ENCODE measurements around the gene NXN. TPM values are rescaled to one million over a fixed set of nuclear protein-coding genes. Genes with fewer than 3 reads are reported as not detected.

Gene NXN
- total RNA-seq, 3 donors from 2014 or later = 5.3 to 98.1 (median 9.7) TPM

DNA sequence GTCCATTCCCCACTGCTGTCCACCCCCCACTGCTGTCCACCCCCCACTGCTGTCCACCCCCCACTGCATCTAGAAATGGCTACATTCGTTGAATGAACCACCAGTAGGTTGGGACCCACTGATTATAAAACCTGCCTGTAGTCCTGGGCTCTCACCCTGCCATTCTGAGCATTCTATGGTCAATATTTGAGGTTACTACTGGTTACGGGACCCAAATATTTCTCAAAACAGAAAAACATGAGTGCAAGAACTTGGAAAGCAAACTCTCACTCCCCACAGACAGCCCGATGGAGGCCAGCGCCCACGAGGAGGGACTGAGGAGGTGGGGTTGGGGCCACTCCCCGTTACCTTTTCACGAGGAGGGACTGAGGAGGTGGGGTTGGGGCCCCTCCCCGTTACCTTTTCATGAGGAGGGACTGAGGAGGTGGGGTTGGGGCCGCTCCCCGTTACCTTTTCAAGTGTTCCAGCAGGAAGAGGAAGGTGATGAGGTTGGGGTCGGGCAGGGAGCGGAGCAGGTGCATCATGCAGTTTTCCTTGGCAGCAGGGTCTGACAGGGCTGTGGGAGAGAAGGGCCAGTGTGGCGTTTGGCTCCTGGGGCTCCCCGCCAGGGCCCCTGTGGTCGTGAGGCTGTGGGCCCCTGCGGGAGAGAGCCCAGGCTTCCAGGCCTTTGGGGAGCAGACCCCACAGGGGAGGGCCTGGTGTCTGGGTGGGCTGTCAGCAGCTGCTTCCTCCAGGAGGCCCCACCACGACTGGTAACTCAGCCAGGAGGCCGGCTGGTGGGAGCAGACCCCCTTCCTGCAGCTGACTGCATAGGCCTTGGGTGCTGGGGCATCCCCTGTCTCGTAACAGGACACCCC lies 29.9 kb upstream of the NXN start:
- TF ChIP-seq, protein P1, sequence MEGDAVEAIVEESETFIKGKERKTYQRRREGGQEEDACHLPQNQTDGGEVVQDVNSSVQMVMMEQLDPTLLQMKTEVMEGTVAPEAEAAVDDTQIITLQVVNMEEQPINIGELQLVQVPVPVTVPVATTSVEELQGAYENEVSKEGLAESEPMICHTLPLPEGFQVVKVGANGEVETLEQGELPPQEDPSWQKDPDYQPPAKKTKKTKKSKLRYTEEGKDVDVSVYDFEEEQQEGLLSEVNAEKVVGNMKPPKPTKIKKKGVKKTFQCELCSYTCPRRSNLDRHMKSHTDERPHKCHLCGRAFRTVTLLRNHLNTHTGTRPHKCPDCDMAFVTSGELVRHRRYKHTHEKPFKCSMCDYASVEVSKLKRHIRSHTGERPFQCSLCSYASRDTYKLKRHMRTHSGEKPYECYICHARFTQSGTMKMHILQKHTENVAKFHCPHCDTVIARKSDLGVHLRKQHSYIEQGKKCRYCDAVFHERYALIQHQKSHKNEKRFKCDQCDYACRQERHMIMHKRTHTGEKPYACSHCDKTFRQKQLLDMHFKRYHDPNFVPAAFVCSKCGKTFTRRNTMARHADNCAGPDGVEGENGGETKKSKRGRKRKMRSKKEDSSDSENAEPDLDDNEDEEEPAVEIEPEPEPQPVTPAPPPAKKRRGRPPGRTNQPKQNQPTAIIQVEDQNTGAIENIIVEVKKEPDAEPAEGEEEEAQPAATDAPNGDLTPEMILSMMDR (IDR thresholded peaks at IDR 0.05) = no peak
- ATAC-seq = no peak
- Histone ChIP-seq H3K4me3 (no peak overlapping the region), H3K36me3 (ENCODE audit: low read depth) (peaks cover 6% of the 10 kb centered on the region), H3K9me3 (no peaks in the 10 kb centered on the region), H3K4me1 (ENCODE audit: low read depth) (peaks cover 8% of the 10 kb centered on the region)
- no peak for DNase-seq
- intact Hi-C loops (cut with DNase I, micrococcal nuclease) = loop anchor here in 1 of 2 donors (10.0 kb wide), 1 partner anchor 45 kb away; no protein-coding TSS in a partner anchor

DNA sequence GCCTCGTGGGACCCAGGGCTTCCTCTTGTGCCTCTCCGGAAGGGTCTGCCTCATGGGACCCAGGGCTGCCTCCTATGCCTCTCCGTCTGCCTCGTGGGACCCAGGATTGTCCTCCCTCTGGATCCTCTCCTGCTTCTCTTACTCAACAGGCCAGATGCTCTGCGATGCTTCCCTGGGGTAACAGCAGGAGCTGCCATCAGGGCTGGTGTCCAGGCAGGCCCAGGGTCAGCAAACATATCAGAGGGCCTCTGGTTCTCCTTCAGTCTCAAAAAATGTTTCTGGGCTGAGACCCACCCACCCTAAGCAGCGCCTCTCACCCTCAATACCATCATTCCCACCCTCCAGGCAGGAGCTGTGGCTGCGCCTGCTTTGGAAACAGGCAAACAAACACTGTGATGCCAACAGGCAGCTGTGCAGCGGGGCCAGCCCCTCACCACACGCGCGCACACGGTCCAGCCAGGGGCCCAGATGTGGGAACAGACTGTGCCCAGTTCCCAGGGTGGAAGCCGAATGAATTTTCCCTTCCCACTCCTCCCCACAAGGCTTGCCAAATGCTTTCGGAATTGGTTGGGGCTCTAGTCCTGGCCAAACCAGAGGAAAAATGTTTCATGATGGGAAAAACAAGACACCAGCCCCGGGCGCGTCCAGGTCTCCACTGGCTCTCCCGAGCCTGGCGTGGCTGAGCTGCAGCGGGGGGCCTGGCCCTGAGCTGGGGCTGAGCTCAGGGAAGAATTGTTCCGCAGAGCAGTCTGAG lies 28.6 kb upstream of the NXN start:
- Histone ChIP-seq H3K36me3 (ENCODE audit: low read depth) (peaks cover 6% of the 10 kb centered on the region), H3K4me3 (no peak overlapping the region), H3K9me3 (no peaks in the 10 kb centered on the region), H3K4me1 (ENCODE audit: low read depth) (peaks cover 8% of the 10 kb centered on the region)
- intact Hi-C loops (cut with DNase I, micrococcal nuclease) = loop anchor here in 1 of 2 donors (10.0 kb wide), 1 partner anchor 47 kb away; no protein-coding TSS in a partner anchor
- no peak for ATAC-seq
- DNase-seq = no peak
- TF ChIP-seq, protein P1 (IDR thresholded peaks at IDR 0.05) = no peak

DNA sequence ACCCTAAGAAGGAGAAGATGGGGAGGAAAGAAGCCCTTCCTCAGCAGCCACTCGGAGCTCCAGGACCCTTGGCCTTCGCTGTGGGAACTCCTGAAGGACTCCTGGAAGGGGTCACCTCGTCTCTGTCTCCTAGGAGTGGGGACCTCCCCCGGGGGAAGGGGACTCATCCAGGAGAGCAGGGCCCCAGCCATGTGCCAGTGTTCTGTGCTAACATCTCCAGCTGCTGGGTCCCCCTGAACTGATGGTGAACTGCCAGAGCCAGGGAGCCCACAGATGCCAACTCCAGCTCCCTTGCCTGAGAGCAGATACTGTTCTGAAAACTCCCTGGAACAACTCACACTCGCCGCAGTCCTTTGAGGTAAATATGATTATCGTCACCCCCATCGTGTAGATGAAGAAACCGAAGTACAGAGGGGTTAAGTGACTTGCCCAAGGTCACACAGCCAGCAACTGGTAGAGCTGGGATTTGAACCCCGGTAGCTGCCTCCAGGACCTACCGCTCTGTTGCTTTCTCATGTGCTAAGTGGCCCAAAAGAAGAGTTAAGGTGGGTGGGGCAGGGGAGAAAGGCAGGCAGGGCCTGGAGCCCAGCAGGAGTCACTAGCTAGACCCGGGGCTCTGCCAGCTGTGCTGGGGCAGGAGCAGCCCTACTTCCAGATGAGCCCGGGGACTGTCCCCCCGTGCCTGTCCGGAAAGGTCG lies 27.9 kb upstream of the NXN start:
- ATAC-seq (no peak), DNase-seq (no peak)
- TF ChIP-seq, protein P1 (IDR thresholded peaks at IDR 0.05) = no peak
- peaks cover 6% of the 10 kb centered on the region for H3K36me3 ChIP-seq (ENCODE audit: low read depth)
- no peaks in the 10 kb centered on the region for H3K9me3 ChIP-seq
- intact Hi-C loops (cut with DNase I, micrococcal nuclease) = loop anchor here in 1 of 2 donors (10.0 kb wide), 1 partner anchor 47 kb away; no protein-coding TSS in a partner anchor
- H3K4me1 ChIP-seq (ENCODE audit: low read depth) = peaks cover 8% of the 10 kb centered on the region
- H3K4me3 ChIP-seq = no peak overlapping the region

DNA sequence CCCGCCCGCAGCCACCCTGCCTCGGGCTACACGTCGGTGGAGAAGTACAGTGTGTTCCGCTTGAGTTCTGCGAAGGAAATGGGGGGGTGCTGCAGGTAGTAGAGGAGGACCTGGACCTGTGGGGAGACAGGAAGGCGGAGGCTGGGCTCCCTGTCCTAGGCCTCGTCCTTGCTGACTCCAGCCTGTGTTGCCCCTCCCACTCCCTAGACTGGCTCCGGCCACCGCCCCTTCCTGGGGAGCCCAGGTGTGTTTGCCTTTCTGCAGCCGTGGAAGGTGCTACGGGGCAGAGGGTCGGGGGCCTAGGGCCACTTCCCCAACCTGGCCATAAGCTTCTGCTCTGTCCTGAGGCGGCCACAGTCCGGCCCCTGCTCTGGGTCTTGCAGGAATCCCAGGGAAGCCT lies 26.5 kb upstream of the NXN start:
- H3K36me3 ChIP-seq (ENCODE audit: low read depth) = peaks cover 6% of the 10 kb centered on the region
- peaks cover 8% of the 10 kb centered on the region for H3K4me1 ChIP-seq (ENCODE audit: low read depth)
- DNase-seq = peak; percentile 52 to 83 (median 74)
- ATAC-seq = peak; percentile 76
- intact Hi-C loops (cut with DNase I, micrococcal nuclease) = loop anchor here in 1 of 2 donors (10.0 kb wide), 1 partner anchor 49 kb away; no protein-coding TSS in a partner anchor
- no peaks in the 10 kb centered on the region for H3K9me3 ChIP-seq
- TF ChIP-seq, protein P1 (IDR thresholded peaks at IDR 0.05) = no peak
- no peak overlapping the region for H3K4me3 ChIP-seq

DNA sequence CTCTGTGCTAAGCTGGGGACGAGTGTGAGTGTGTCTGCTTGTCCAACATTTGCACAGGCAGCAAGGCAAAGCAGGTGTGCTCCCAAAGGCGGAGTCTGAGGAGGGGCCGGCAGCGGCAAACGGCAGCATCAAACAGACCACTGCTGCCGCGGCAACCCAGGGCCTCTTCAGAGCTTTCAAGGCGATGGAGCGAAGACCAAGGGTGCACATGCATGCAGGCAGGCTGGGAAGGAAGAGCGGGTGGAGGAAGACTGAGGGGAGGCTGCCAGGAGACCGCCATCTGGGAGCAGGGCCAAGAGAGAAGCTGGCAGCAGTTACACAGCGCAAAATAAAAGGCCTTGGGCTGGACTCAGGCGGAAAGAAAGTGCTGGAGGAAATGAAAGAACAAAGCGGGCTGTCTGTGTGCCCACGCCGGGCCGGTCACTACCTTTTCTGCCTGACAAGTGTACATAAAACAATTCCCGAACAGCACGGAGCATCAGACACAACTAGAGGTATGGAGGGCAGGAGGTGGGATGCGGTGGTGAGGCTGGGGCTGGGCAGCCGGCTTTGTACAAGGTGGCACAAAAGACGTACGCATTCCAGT lies 25.9 kb upstream of the NXN start:
- DNase-seq = peak in 2 of 3 donors; percentile 51 to 54

More for the DNA sequence above, 25.9 kb upstream of the NXN start:
- ATAC-seq = peak; percentile 57
- Histone ChIP-seq H3K4me3 (no peak overlapping the region), H3K9me3 (no peaks in the 10 kb centered on the region), H3K36me3 (ENCODE audit: low read depth) (peaks cover 10% of the 10 kb centered on the region), H3K4me1 (ENCODE audit: low read depth) (peaks cover 11% of the 10 kb centered on the region)
- intact Hi-C loops (cut with DNase I, micrococcal nuclease) = loop anchor here in 1 of 2 donors (10.0 kb wide), 1 partner anchor 49 kb away; no protein-coding TSS in a partner anchor
- TF ChIP-seq, protein P1 (IDR thresholded peaks at IDR 0.05) = no peak
